GM19193 (cell line): ENCODE measurements around the gene OR52B4.

ENCODE experiments used
- POLR2A ChIP-seq: IDR thresholded peaks from 4 replicates; pipeline ENCODE4 v1.6.1; 2011; ENCODE audit not compliant: insufficient read depth, insufficient read length; ENCODE audit errors: extremely low read depth

Gene OR52B4

DNA sequence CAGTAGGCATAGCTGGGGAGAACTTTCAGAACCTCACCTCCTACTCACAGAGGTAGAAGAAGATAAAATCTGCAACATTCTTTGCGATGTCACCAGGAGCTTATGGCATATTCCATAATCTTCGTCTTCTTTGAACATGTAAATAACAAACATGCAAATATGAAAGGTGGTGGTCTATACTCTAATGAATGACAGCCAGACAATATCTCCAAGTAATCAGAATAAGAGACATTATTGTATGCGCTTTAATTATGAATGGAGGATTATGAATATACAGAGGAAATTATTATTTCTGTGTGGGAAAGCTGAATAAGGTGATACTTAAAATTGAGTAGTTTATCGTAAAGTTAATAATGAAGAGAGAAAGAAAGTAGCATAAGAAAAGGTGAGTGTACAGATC is at the start of gene OR52B4:
OR52B4 (minus strand) TSS at position 101 of the 400 bp plus-strand sequence; CDS start at position 10, 91 bp downstream.
- TF ChIP-seq POLR2A, result no peak

DNA sequence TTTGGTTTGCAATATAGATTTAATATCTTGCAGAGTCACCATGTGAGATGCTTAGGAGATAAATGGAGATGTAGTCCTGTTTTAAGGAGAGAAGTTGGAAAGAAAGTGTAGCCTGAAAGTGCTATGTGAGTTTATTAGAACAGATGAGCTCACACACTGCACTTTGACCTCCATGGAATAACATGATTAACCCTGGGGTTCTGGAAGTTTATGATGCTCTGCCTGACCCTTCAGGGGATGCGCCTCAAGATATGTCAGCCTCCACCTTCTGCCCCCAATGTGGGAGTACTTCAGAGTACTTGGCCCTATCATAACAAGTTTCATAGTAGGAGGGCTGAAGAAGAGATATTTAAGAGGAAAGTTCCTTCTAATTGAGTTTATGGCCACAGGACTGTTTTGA is 48.6 kb upstream of the OR52B4 start:
- TF ChIP-seq POLR2A, result no peak

DNA sequence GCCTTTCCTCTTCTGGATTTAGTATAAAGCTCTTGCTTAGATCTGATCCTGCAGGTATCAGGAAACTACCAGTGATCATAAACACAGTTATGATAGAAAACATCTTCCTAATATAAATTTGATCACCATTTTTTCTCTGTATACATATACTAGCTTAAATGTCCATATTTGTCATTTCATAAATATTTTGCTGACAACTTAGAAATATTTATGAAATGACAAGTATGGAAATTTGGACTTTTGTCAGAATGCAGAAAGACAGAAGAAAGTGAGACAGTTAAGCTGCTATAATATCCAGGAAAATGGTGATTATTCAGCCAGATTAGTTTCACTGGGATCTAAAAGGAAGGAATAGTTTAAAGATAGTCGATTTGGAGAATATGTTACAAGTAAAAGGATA is 48.1 kb upstream of the OR52B4 start:
- no peak for TF ChIP-seq POLR2A

DNA sequence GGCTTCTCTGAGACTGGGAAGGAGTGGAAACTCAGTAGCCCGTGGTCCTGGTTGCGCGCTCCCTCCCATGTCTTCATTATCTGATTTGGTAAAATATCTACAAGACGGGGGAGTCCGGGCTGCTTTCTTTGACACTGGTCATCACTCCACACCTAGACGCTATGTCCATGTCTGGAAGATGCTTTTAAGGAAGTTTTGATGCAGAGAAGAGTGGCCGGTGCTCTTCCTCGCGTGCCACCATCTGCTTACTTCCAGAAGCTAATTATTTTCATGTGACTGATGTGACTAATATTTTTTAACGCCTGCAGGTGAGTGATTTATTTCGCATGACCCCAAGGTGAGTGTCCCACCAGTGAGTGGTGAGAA is 25.7 kb upstream of the OR52B4 start:
- TF ChIP-seq POLR2A, result no peak

DNA sequence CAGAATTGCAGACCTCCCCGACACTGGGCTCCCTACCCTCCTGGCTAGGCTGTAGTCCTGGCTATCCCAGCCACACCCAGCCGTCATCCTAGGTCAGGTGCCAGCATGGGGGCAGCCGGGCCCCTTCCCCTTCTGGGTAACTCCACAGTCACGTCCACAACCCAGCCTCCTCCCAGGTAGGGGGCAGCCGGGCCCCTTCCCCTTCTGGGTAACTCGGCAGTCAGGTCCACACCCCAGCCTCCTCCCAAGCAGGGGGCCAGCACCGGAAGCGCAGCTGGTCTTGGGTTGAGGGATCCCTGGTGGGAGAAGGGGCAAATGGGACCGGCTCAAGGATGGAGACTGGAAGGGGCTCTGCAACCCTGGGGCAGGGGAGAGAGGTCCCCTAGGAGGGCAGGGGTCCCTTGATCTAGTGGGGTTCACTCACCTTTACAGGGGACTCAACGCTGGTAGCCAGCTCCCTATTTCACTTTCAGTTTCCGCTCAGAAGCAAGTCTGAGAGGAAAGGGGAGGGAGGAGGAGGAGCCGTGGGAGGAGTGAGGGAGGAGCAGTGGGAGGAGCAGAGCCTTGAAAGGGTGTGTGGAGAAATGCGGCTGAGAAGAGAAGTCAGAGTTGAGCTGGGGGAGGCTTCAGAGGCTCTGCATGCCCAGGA is 25.1 kb upstream of the OR52B4 start, which contains the start of gene TRIM21:
TRIM21 (minus strand) TSS at position 494 of the 649 bp plus-strand sequence. CDS start 3,293 bp downstream, outside the sequence.
- TF ChIP-seq POLR2A, result peak; percentile 72

DNA sequence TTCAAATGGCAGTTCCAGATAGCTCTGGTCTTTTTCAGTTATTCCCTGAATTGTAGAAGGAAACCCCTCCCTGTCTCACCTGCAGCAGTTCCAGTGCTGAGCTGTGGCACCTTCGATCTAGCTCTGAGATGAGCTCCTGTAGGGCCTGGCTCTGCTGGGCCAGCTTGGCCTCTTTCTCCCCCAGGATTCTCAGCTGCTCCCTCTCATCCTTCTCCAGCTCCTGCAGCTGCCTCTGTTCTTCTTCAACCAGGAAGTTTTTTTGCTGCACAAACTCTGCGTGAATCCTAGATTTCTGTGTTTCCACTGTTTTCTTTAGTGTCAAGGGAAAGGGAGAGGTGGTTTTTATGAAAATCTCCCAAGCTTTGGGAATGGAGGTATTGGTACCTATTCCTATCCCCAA is 20.0 kb upstream of the OR52B4 start:
- no peak for TF ChIP-seq POLR2A

DNA sequence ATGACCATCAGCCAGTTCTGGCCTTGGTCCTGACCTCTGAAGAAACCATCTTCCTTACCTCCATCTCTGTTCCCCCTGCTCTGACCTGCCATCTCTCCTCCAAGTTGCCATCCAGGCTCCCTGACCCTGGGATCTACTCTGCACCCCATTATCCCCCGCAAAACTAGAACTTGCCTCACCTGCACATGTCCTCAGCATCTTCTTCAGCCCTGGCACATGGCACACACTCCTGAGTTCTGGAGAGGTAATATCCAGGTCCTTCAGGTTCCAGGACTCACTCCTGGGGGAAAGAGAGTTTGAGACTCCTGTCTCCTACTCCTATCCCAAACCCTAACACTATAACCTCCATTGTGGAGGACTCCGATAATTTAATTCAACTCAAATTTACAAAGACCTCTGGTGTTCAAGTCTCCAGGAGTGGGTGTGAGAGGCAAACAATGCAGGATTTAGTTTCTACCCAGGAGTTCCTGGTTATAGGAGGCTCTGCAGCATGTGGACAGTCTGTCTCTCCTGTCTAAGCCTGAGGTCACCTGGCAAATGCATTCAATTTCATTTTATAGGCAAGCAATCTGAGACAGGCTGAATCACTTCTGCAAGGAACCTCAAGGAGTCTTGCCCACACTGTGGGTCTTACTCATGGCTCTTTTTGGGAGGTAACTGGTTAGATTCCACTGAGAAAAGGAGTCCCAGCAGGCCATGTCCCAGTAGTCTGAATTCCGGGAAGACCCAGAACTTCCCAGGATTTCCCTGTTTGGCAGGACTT is 18.0 kb upstream of the OR52B4 start:
- TF ChIP-seq POLR2A, result no peak

DNA sequence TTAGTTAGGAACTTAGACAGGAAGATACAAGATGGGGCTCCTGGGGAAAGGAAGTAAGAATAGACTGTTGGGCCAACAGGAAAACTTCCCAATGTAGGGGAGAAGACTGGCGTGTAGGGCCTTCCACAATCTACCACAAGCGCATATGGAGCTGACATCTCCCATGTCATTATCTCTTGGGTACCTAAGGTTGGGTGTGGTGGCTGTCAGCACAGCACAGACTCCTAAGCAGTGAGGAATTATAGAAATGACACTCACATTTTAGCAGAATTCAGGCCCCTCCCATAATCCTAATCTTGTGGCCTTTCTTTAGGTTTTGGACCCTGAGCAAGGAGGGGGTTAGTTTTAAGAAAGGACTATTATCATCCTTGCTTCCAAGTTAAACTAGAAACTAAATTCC is 13.7 kb upstream of the OR52B4 start:
- TF ChIP-seq POLR2A, result no peak

DNA sequence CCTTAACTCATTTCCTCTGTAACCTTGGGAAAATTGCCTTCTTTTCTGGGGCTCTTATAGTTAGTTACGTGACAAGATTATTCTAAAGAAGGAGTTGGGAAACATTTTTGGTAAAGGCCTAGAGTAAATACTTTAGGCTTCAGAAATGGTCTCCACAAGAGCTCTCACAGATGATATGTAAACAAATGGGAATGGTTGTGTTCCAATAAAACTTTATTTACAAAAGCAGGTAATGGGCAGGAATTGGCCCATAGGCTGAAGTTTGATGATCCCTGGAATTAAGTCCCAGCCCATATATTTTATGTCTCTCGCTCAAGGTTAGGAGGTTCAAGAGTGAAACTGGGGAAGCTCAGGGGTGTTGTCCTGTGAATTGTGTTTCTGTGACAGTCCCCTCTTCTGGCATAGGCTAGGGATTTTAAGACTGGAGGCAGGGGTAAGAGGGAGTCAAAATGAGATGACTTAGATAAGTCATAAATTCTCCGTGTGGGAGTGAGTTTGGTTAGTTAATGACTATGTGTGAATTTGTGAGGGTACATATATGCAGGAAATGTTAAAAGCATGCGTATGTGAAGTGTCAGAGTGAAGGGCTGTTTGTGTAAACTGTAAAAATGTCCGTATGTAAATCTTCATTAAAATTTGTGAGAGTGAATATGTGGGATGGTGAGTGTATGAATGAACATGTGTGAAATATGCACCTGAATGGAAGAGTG is 7.4 kb upstream of the OR52B4 start:
- no peak for TF ChIP-seq POLR2A

DNA sequence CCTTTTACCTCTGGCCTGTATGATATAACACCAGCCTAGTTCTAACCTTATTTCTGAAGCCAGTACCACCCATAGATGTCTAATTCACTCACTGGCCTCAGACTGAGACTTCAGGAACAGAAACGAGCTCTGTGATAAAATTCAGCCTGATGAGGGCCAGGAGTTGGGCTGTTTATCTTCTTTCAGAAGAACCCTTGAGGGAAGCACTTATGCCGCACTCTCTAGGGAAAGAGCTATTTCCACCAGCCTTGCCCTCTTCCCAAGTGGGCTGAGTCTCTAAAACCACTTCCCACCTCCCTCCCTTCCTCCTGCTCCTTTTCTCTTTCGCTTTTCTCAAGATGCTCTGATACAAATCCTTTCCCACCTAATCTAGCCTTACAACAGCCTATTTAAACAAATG is 2.0 kb upstream of the OR52B4 start:
- TF ChIP-seq POLR2A, result no peak
